H1 (cell line): ENCODE results near the gene DUSP12. TPM values are rescaled to one million over a fixed set of nuclear protein-coding genes. Genes with fewer than 3 reads are reported as not detected.

Experiments used
- CTCF ChIA-PET: fragments of 300-600 bp; sonication (Branson Sonifier 250); formaldehyde crosslinking; loops from one replicate; lab custom pipeline; 2021; ENCODE audit not compliant: partially characterized antibody; lab: Charles Lee
- POLR2A ChIA-PET: fragments of 300-600 bp; sonication (Branson Sonifier 250); formaldehyde crosslinking; loops from one replicate; lab custom pipeline; 2021; ENCODE audit warnings: inconsistent platforms; ENCODE audit not compliant: partially characterized antibody; lab: Charles Lee
- DNase-seq, 2 experiments: peaks; one replicate each; pipeline versions ENCODE4 v3.0.0 to v3.0.0-alpha.2; 2010 to 2022; ENCODE audit warnings: low spot score in 2 of 2, low read depth in 1 of 2, mixed read lengths in 1 of 2
- FAIRE-seq: peaks from 2 replicates; lab custom pipeline; 2011; peaks lifted over from hg19 to GRCh38; lab: Jason Lieb, UNC
- H2AFZ ChIP-seq: 2 replicates; pipeline ENCODE4 v1.8.1; 2012; ENCODE audit warnings: low read length, inconsistent platforms
- H2AK5ac ChIP-seq: 2 replicates; pipeline ENCODE4 v1.6.1; 2013; ENCODE audit warnings: low read depth, low read length
- H2BK120ac ChIP-seq: replicated peaks from 2 replicates; pipeline ENCODE3; 2013; ENCODE audit warnings: low read depth, low read length, inconsistent platforms
- H2BK12ac ChIP-seq: 2 replicates; pipeline ENCODE4 v1.6.1; 2013; ENCODE audit warnings: low read depth, low read length
- H2BK15ac ChIP-seq: 2 replicates; pipeline ENCODE4 v1.6.1; 2013; ENCODE audit warnings: low read length
- H2BK20ac ChIP-seq: 2 replicates; pipeline ENCODE4 v1.6.1; 2013; ENCODE audit warnings: low read length
- H2BK5ac ChIP-seq: 2 replicates; pipeline ENCODE4 v1.6.1; 2013; ENCODE audit warnings: low read depth, low read length
- H3K14ac ChIP-seq: 2 replicates; pipeline ENCODE4 v1.6.1; 2013; ENCODE audit warnings: inconsistent platforms; ENCODE audit not compliant: insufficient read length
- H3K18ac ChIP-seq: 2 replicates; pipeline ENCODE4 v1.6.1; 2013; ENCODE audit warnings: low read length; ENCODE audit errors: extremely low read depth
- H3K23ac ChIP-seq: 2 replicates; pipeline ENCODE4 v1.6.1; 2013; ENCODE audit warnings: inconsistent platforms; ENCODE audit not compliant: insufficient read length
- H3K23me2 ChIP-seq: 2 replicates; pipeline ENCODE4 v1.6.1; 2013; ENCODE audit warnings: low read depth, low read length
- H3K27ac ChIP-seq: 2 replicates; pipeline ENCODE4 v1.6.1; 2011; ENCODE audit warnings: low read depth, low read length, inconsistent platforms
- H3K27me3 ChIP-seq, 4 experiments: replicated peaks in 1 of 4; 1 replicate in 1 of 4; 2 replicates in 3 of 4; pipeline versions ENCODE4 v1.6.1 to v1.8.1; 2011 to 2013; ENCODE audit warnings: low read length in 3 of 4, mild to moderate bottlenecking in 3 of 4, inconsistent platforms in 2 of 4, mixed read lengths in 2 of 4, moderate library complexity in 1 of 4; ENCODE audit not compliant: control insufficient read depth in 3 of 4, insufficient read depth in 3 of 4; ENCODE audit errors: extremely low read depth in 1 of 4
- H3K36me3 ChIP-seq, 4 experiments: 2 replicates each; pipeline versions ENCODE4 v1.6.1 to v1.8.1; 2011 to 2013; ENCODE audit warnings: mild to moderate bottlenecking in 4 of 4, low read length in 3 of 4, moderate library complexity in 2 of 4, control low read depth in 1 of 4, inconsistent platforms in 1 of 4; ENCODE audit not compliant: insufficient read depth in 4 of 4, control insufficient read depth in 2 of 4
- H3K4ac ChIP-seq: replicated peaks from 2 replicates; pipeline ENCODE3; 2013; ENCODE audit warnings: low read length, low read depth, mixed read lengths, inconsistent platforms; ENCODE audit not compliant: insufficient read length
- H3K4me1 ChIP-seq, 4 experiments: replicated peaks in 1 of 4; 1 replicate in 1 of 4; 2 replicates in 3 of 4; pipeline versions ENCODE4 v1.6.1 to v1.8.1; 2011 to 2013; ENCODE audit warnings: low read length in 3 of 4, inconsistent platforms in 2 of 4, mixed read lengths in 1 of 4; ENCODE audit not compliant: insufficient read depth in 4 of 4, control insufficient read depth in 3 of 4
- H3K4me2 ChIP-seq, 2 experiments: 2 replicates each; pipeline versions ENCODE4 v1.6.1 to v1.8.1; 2011 to 2013; ENCODE audit warnings: low read depth in 2 of 2, low read length in 2 of 2, control low read depth in 1 of 2, inconsistent platforms in 1 of 2, mild to moderate bottlenecking in 1 of 2; ENCODE audit not compliant: insufficient read depth in 1 of 2
- H3K4me3 ChIP-seq, 4 experiments: fragments of 200-600, 300-600 bp in 1 of 4; sonication (generic), shearing (Covaris generic), sonication (Bioruptor Twin) in 1 of 4; 2 replicates each; pipeline versions ENCODE4 v1.5.1 to v1.8.1; 2011 to 2016; ENCODE audit warnings: low read length in 4 of 4, low read depth in 3 of 4, control low read depth in 2 of 4, inconsistent platforms in 2 of 4, mild to moderate bottlenecking in 2 of 4, mixed read lengths in 1 of 4, moderate library complexity in 1 of 4; ENCODE audit not compliant: insufficient read depth in 2 of 4; ENCODE audit errors: extremely low read depth in 1 of 4
- H3K56ac ChIP-seq: replicated peaks from 2 replicates; pipeline ENCODE3; 2013; ENCODE audit warnings: low read depth, mild to moderate bottlenecking, mixed read lengths, low read length, inconsistent platforms; ENCODE audit not compliant: insufficient read length
- H3K79me1 ChIP-seq: 2 replicates; pipeline ENCODE4 v1.6.1; 2013; ENCODE audit warnings: low read depth, low read length, control low read depth
- H3K79me2 ChIP-seq, 2 experiments: 2 replicates each; pipeline versions ENCODE4 v1.6.1 to v1.8.1; 2012 to 2013; ENCODE audit warnings: low read length in 2 of 2, mild to moderate bottlenecking in 2 of 2, inconsistent platforms in 1 of 2; ENCODE audit not compliant: insufficient read depth in 2 of 2, control insufficient read depth in 1 of 2
- H3K9ac ChIP-seq, 4 experiments: replicated peaks in 1 of 4; 1 replicate in 1 of 4; 2 replicates in 3 of 4; pipeline versions ENCODE4 v1.6.1 to v1.8.1; 2011 to 2013; ENCODE audit warnings: low read depth in 3 of 4, low read length in 3 of 4, control low read depth in 2 of 4, mild to moderate bottlenecking in 2 of 4, moderate library complexity in 2 of 4, inconsistent platforms in 1 of 4; ENCODE audit errors: extremely low read depth in 1 of 4
- H3K9me3 ChIP-seq, 2 experiments: 2 replicates each; pipeline versions ENCODE4 v1.6.1 to v1.8.1; 2012 to 2013; ENCODE audit warnings: mild to moderate bottlenecking in 2 of 2, moderate library complexity in 2 of 2, control low read depth in 1 of 2, inconsistent platforms in 1 of 2, low read depth in 1 of 2, low read length in 1 of 2, mixed read lengths in 1 of 2; ENCODE audit not compliant: insufficient read depth in 2 of 2
- H4K20me1 ChIP-seq, 2 experiments: replicated peaks in 1 of 2; 2 replicates each; pipeline versions ENCODE3 to v1.8.1; 2011 to 2013; ENCODE audit warnings: inconsistent platforms in 2 of 2, low read length in 2 of 2, mild to moderate bottlenecking in 1 of 2; ENCODE audit not compliant: insufficient read depth in 2 of 2, control insufficient read depth in 1 of 2
- H4K5ac ChIP-seq: 2 replicates; pipeline ENCODE4 v1.6.1; 2013; ENCODE audit warnings: low read length, low read depth, mixed read lengths, inconsistent platforms; ENCODE audit not compliant: insufficient read length
- H4K8ac ChIP-seq: 2 replicates; pipeline ENCODE4 v1.8.0; 2013; ENCODE audit warnings: mild to moderate bottlenecking, moderate library complexity, low read length, inconsistent platforms; ENCODE audit not compliant: insufficient read depth; ENCODE audit errors: extremely low read depth
- H4K91ac ChIP-seq: replicated peaks from 2 replicates; pipeline ENCODE3; 2013; ENCODE audit warnings: low read length, mixed read lengths, inconsistent platforms; ENCODE audit not compliant: insufficient read length
- BCL11A ChIP-seq, 2 experiments: IDR thresholded peaks; one replicate each; pipeline ENCODE4 v1.6.1; 2011; ENCODE audit warnings: low read depth in 2 of 2, low read length in 2 of 2, mild to moderate bottlenecking in 2 of 2
- RAD21 ChIP-seq, 2 experiments: IDR thresholded peaks in 1 of 2; conservative IDR thresholded peaks in 1 of 2; 2 replicates each; pipeline ENCODE4 v1.6.1; 2011; ENCODE audit warnings: low read depth in 2 of 2, low read length in 2 of 2, improper control_type of control experiment in 1 of 2, inconsistent platforms in 1 of 2, mild to moderate bottlenecking in 1 of 2, moderate library complexity in 1 of 2
- SAP30 ChIP-seq: fragments of 300-600 bp; sonication (generic); IDR thresholded peaks from 2 replicates; pipeline ENCODE4 v1.7.1; 2012; ENCODE audit warnings: low read length, moderate library complexity, mild to moderate bottlenecking, inconsistent platforms; ENCODE audit not compliant: insufficient read depth, insufficient replicate concordance
- TAF1 ChIP-seq: IDR thresholded peaks from 2 replicates; pipeline ENCODE4 v1.6.1; 2011; ENCODE audit warnings: mild to moderate bottlenecking, low read depth, low read length
- TAF7 ChIP-seq: optimal IDR thresholded peaks from 2 replicates; pipeline ENCODE3; 2011; ENCODE audit warnings: low read depth, mild to moderate bottlenecking, inconsistent platforms, low read length, moderate library complexity, borderline replicate concordance
- WGBS, 2 experiments: shearing (Covaris generic) in 1 of 2; methylation state at CpG; one replicate each; pipeline versions ENCODE4 v1.1.6 to v1.1.7; 2013 to 2015; ENCODE audit warnings: low lambda C conversion rate in 2 of 2, mixed read lengths in 2 of 2, inconsistent platforms in 1 of 2, low coverage in 1 of 2, missing lambda C conversion rate in 1 of 2; ENCODE audit not compliant: insufficient replicate concordance in 2 of 2, insufficient coverage in 1 of 2, insufficient read length in 1 of 2; ENCODE audit errors: extremely low coverage in 1 of 2, missing lambda C conversion rate in 1 of 2; 5-methylcytosine and 5-hydroxymethylcytosine counted together
- polyA plus RNA-seq, 7 experiments: library from polyadenylated mRNA; depleted of rRNA in 3 of 7; stranded (reverse) in 5 of 7; unstranded in 2 of 7; fragments of >200 nt in 5 of 7; fragments of 200-250 nt in 2 of 7; gene quantifications; 1 replicate in 5 of 7; 2 replicates in 1 of 7; 4 replicates in 1 of 7; pipeline versions ENCODE4 v1.2.1 to v1.2.3, GENCODE V29; 2011 to 2013; ENCODE audit warnings: missing spikeins in 2 of 7, mixed read lengths in 2 of 7
- total RNA-seq: library from RNA; stranded (reverse); fragmentation: NEBNext Ultra II Directional; extraction: Animal tissue kit (Norgen Biotek cat#: 25700); gene quantifications from 2 replicates; pipeline ENCODE4 v1.2.1, GENCODE V29; 2021

DUSP12 gene
- total and polyA plus RNA-seq, 2 of the 8 experiments (the other 6 are each of a cell fraction or from before 2014, with no cell fraction given) = 27.6 to 33.9 TPM

GRCh38 chr1:161702250-161702649 lies 47.3 kb upstream of the DUSP12 start:
- Histone ChIP-seq H2BK12ac (no peak overlapping the region), H3K27ac (no peak overlapping the region), H2AK5ac (no peak overlapping the region), H3K23ac (no peak overlapping the region), H3K36me3 (no peaks in the 10 kb centered on the region), H3K18ac (no peak overlapping the region), H4K5ac (no peak overlapping the region), H3K23me2 (no peaks in the 10 kb centered on the region), H3K4me1 (no peaks in the 10 kb centered on the region), H2AFZ (no peak overlapping the region), H3K79me2 (no peaks in the 10 kb centered on the region), H2BK20ac (no peak overlapping the region), H2BK15ac (no peak overlapping the region), H3K9ac (no peak overlapping the region), H3K4ac (no peak overlapping the region), H3K4me2 (no peak overlapping the region), H3K9me3 (no peaks in the 10 kb centered on the region), H4K91ac (no peak overlapping the region), H3K56ac (no peak overlapping the region), H4K8ac (no peak overlapping the region), H3K4me3 (no peak overlapping the region), H3K27me3 (no peaks in the 10 kb centered on the region), H3K79me1 (no peaks in the 10 kb centered on the region), H4K20me1 (no peaks in the 10 kb centered on the region), H2BK120ac (no peak overlapping the region), H2BK5ac (no peak overlapping the region), H3K14ac (no peak overlapping the region)
- DNase-seq (no peak), FAIRE-seq (no peak)
- ChIA-PET POLR2A (interaction anchor here (1.2 kb wide), 1 partner anchor 25 kb away, joined by 3 read pairs; no protein-coding TSS in a partner anchor), CTCF (no interaction called here)
- no peak for TF ChIP-seq TAF1
- no peak for TF ChIP-seq TAF7
- no peak for TF ChIP-seq BCL11A (IDR thresholded peaks at IDR 0.05; ENCODE audit: low read depth in 2 of 2, low read length in 2 of 2)
- no peak for TF ChIP-seq SAP30
- no peak for TF ChIP-seq RAD21 (IDR thresholded peaks at IDR 0.05 in 1 of 2, conservative IDR thresholded peaks at IDR 0.05 in 1 of 2; ENCODE audit: low read depth in 2 of 2, low read length in 2 of 2)
- WGBS, 2 experiments = 87% methylated on average over 8 of the region's 8 CpGs; no CpG with 5 or more reads in 1 of the 2 experiments
